HS-5 (cell line): ENCODE measurements around the gene FAM120AOS.

Experiments used
- DNase-seq: peaks from one replicate; pipeline ENCODE4 v3.0.0-alpha.2; 2012; ENCODE audit warnings: low read depth

The FAM120AOS gene

DNA sequence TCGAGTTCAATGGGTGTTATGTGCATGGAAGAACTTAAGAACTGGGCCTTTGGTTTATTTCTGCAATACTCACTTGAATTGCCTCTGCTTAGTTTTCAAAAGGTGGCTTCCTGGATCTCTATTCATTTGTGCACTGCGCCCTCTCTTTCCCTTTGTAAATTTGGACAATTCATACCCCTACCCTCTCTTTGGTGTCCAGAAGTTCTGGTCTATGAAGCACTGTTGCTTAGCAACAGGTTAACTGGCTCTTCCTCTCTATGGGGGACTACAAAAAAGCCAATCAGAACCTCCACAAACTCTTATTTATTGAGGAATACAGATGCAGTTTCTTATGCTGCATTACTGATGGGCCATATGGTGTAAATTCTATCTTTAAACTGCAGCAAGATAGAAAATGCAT is 15.4 kb downstream of the FAM120AOS start:
- no peak for DNase-seq

DNA sequence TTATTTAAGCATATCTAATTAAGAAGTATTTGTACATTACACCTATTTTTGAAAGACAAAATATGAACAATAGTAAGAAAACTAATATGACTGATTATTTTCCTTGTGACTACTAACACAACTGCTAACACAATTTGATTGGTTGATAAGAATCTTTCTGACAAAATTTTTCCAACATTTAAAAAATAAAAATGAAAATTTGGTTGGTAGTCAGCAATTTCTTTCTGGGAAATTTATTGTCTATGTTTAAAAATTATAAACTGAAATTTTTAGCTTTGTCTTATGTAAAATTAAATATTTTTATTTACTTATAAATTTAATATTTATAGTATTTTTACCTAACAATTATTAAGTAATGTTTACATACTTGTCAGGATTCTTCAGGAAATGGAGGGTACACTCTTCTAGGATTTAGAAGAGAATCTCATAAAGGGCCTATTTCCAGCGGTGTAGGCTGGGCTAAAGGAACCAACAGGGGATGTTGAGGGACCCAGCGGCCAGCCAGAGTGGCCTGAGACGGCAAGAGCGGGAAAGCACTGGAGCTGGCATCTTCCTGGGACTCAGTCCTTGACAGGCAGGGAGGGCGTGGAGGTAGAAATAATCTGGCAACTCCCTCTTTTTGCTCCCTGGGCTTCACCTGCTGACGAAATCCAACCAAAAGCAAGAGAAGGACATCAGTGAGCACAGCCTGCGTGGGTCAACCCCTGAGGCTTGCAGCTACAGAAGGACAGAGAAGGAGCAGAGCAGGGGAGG is 16.6 kb downstream of the FAM120AOS start:
- DNase-seq, result no peak

DNA sequence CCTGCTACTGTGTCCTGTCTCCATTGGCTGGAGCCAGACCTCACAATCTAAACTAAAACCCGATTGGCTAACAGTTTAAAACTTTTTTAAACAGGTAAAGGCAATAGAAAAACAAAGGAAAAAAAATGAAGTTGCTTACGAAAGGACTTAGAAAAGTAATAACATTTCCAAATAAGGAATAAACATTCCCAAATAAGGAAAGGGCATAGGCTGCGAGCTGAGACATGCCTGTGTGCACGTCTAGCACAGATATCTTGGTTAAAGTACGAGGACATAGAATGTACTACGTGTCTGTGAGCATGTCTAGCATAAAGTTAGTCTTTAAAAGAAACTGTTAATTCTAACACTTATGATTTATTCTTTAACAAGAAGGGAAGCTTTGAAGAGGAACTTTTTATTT is 17.2 kb downstream of the FAM120AOS start:
- DNase-seq, result no peak

DNA sequence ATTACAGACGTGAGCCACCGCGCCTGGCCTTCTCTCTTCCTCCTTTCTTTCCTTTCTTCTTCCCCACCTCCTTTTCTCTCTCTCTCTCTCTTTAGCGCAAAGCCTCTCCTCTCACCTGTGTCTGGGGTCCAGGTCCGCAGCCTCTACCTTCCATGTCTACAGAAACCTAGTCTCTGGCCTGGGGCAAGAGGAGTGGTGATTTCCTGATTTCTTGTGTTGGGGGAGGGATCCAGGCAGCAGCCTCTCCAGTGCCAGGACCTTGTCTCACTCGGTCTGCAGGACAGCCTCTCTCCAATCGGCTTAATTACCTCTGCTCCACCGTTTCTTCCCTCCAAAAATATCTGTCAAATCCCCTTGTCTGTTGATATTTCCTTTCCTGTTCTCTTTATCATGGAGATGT is 18.0 kb downstream of the FAM120AOS start:
- DNase-seq, result no peak

DNA sequence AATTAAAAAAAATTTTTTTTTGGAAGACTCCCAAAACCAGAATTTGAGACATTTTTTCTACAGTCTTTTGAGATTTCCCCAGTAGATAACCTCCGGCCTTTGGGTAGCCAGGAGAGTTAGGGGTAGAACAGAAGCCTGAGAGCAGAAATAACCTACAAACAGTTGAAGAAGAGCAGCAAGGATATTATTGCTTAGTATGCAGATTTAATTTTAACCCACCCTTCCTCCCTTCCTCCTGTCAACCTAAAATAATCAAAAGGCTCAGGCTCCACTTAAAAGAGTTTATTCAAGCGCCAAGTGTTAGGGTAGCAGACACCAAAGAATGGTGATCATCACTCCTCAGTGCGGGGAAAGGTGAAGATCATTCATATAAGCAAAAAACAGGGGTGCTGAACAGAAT is 19.3 kb downstream of the FAM120AOS start:
- DNase-seq, result no peak

DNA sequence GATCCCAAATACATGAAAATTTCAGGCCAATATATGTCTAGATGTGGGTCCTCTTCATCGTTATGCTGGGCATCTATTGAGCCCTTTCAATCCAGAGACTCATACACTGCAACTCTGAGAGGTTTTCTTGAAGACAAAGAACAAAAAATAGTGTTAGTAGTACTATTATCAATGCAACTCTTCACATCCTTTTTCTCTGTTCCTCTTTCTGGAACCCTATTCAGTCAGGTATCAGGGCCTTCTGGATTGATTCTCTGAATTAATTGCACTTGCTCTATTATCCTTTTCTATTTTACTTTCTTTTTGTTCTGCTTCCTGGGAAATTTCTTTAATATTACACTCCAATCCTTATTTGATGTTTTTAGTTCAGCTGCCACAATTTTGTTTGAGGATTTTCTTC is 20.4 kb downstream of the FAM120AOS start:
- no peak for DNase-seq

DNA sequence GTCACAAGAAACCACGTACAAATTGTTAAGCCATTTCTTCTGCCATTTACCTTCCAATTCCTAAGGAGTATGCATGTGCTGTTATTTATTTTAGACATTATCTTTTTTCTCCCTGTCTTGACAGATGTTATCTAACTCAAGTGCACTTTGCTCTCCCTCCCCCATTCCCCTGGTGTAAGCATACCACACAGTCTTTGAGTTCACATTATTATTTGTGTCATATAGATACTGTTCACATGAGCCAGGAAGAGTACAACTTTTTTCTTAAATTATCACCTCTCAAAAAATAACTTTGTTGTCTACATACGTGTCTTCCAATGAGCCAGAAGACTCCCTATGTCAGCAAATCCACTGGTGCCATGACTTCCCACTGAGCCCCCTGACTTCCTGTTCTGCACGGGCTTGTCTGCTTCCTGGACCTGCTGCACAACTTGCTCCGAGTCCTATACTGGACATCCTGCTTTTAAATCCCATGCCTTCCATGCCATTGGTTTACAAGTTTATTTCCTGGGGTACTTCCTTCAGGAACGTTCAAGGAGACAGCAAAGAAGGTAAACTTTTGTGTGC is 21.8 kb downstream of the FAM120AOS start:
- no peak for DNase-seq

DNA sequence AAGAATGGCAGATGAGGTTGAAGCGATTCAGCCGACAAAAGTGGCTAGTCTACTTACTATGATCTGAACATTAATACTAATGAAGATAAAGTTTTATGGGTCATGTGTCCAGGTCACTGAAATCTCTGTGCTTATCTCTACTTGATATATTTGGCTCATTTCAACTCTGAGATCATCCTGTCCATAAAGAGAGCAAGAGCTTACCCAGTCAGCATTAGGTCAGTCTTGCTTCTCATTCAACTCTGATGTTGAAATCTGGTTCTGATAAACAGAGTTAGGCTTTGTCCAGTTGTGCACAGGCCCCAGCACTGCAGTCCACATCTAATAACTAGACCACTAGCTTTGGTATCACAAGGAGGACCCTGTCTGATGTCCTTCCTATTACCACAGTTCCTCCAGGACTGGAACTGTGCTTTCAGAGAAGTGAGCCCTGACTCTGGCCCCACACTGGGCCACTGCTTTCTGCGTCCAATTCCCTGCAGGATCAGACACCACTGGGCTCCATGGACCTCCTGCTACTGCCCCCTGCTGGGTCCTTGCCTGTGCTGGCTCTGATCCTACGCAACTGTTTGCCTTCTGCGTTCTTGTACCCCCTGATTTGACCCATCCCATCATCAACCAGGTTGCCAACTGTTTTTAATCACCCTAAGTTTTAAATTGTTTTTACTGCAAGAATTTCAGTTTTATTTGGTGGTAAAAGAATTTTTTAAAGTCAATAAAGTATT is 25.6 kb downstream of the FAM120AOS start:
- DNase-seq, result no peak

DNA sequence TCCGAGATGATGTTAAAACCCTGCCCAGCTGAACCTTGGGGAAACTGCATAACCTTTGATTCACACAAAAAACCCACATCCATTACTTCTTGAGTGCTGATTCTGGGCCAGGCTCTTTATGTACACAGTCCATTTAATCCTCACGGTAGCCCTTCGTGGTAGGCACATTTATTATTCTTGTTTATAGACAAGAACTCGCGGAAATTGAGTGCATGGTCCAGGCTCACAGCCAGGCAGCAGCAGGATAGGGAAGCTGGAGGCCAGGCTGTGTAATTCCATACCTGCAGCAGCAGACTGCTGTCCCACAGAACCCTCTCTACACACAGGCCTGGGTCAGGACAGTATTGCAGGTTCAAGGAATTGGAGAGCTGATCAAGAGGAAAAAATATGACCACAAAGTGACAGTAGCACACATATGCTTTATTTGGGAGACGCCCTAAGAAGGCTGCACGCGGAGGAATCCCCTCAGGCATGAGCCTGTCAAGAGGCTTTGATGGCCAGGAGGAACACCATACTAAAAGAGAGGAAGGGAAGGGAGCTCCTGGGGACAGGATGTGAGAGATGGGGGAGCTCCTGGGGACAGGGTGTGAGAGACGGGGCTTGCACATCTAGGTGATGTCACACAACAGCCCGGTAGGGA is 30.3 kb downstream of the FAM120AOS start:
- DNase-seq, result no peak

DNA sequence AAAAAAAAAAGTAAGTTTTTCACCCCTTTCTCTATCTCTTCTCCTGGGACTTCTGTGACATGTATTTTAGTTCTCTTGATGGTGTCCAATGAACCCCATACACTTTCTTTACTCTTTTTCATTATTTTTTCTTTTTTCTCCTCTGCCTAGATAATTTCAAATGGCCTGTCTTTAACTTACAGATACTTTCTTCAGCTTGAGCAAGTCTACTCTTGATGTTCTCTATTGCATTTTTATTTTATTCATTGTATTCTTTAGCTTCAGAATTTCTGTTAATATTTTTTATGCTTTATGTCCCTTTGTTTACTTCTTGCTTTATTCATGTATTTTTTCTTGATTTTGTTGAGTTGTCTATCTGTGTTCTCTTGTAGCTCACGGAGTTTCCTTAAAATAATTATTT is 34.4 kb downstream of the FAM120AOS start:
- no peak for DNase-seq

DNA sequence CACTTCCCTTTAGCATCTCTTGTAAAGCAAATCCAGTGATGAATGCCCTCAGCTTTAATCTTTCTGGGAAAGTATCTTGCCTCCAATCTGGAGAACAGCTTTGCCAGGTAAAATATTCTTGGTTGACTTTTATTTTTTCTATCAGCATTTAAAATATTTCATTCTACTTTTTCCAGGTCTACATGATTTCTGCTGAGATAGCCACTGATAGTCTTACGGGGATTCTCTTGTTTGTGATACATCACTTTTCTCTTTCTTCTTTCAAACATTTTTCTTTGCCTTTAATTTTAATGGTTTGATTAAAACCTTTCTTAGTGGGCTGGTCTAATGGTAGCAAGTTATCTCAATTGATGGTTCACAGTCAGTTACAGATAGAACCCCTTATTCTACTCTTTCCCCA is 35.8 kb downstream of the FAM120AOS start:
- DNase-seq, result no peak

DNA sequence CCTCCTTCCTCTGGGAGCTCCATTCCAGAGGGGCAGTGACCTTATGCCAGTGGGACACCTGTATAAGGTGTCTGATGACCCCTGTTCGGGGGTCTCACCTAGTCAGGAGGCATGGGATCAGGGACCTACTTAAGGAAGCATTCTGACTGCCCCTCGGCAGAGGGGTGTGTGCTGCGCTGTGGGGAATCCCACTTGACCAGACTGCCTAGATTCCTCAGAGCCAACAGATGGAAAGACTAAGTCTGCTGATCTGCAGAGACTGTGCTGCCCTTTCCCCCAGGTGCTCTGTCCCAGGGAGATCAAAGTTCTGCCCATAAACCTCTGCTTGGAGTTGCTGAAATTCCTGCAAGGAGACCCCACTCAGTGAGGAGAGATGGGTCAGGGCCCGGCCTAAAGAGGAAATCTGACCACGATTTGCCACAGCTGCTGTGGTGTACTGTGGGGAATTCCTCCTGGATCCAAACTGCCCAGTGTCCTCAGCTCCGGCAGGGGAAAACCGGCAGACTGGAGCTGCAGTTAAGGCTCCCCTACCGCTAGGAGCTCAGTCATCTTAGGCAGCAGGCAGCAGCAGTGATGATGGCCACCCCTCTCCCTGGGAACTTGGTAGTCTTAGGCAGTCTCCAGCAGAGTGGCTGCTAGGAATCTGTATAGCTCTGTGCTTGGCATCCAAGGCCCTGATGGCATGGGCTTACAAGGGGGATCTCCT is 36.7 kb downstream of the FAM120AOS start:
- DNase-seq, result no peak

DNA sequence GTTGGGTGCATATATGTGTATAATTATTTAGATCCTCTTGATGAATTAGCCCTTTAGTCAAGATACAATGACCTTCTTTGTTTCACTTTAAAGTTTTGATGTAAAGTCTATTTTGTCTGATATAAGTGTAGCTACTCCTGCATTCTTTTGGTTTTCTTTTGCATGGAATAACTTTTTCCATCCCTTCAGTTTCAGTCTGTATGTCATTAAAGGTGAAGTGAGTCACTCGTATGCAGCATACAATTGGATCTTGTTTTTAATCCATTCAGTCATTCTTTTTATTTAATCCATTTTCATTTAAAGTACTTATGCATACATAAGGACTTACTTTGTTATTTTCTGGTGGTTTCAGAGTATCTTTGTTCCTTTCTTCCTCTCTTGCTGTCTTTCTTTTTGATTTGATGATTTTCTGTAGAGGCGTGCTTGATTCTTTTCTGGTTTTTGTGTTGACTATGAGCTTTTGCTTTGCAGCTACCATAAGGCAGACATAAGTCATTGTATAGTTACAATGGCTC is 38.1 kb downstream of the FAM120AOS start:
- no peak for DNase-seq

DNA sequence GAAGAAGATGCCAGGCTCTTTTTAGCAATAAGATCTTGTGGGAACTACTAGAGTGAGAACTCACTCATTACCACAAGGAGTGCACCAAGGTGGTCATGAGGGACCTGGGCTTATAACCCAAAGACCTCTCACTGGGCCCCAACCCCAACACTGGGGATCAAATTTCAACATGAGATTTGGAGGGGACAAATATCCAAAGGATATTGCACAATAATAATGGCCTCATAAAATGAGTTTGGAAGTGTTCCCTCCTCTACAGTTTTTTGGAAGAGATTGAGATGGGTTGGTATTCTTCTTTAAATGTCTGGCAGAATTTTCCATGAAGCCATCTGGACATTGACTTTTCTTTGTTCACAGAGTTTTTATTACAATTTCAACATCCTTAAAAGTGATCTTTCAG is 39.9 kb downstream of the FAM120AOS start:
- no peak for DNase-seq

DNA sequence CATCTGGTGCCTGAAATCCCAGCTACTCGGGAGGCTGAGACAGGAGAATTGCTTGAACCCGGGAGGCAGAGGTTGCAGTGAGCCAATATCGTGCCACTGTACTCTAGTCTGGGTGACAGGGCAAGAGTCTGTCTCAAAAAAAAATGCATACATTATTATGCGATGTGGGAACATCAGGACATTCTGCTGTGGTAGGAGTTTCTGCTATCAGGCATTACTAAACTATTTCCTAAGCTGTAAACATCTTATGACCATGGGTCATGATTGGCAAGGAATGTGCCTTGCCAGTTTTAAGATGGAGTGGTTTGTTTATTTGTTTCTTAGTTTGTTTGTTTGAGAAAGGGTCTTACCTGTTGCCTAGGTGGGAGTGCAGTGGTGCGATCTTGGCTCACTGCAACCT is 47.0 kb downstream of the FAM120AOS start:
- DNase-seq, result no peak

DNA sequence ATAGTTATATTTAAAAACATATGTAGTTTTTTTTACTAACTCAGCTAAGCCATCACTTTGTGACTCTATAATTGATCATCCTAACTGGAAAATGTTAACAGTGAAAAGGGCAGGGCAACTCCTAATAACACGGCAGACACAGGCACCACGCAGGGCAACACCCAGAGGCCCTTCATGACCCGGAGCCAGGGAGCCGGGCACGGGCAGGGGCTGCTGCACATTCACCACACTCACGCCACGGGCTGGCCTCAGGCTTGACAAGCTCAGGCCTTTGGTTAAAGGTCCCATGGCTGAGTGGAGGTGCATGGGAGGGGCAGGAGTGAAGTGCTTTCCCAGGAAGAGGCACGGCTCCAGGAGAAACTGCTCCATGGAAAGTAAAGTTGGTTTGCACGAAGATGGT is 54.9 kb downstream of the FAM120AOS start:
- no peak for DNase-seq

DNA sequence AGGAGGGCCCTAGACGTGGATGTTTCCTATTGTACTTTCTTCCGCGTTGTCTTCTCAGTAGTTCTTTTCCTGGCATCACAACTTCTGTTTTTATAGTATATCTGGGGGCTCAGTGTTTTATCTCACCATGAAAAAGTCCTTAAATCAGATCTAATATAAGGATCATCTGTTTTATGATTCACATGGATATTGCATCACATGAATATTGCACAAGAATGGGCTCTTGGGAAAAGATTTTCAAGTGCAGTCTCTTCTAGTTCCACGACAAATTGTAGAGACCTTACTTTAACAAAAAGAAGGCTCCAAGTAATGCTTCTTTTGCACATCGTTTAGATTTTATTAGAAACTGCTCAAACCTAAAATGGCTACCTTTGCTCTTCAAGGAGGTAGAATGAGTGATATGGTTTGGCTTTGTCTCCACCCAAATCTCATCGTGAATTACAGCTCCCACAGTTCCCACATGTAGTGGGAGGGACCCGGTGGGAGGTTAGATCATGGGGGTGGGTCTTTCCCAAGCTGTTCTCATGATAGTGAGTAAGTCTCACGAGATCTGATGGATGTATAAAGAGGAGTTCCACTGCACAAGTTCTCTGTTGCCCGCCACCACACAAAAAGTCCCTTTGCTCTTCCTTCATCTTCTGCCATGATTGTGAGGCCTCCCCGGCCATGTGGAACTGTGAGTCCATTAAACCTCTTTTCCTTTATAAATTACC is 55.6 kb downstream of the FAM120AOS start:
- DNase-seq, result peak; percentile 4
